GM19452 (cell line): ENCODE data around the gene TMEM39B.
"Not testable (repeated sequence)": the region's sequence is repeated elsewhere in the genome, so short reads cannot be mapped to it uniquely, and the experiment has no call there.

Experiments used
- ATAC-seq: cut with Tn5 transposase; IDR thresholded peaks from one replicate; pipeline ENCODE4 v1.9.1; 2021; ENCODE audit not compliant: unreplicated experiment

TMEM39B gene

GRCh38 chr1:32111789-32112188, 39.0 kb downstream of the TMEM39B start:
- no peak for ATAC-seq

- ATAC-seq, result no peak
Observed at GRCh38 chr1:32112806-32113375, 40.2 kb downstream of the TMEM39B start.

GRCh38 chr1:32113436-32113835, 40.7 kb downstream of the TMEM39B start:
- not testable (repeated sequence) for ATAC-seq

- ATAC-seq, result no peak
Observed at GRCh38 chr1:32114420-32114819, 41.7 kb downstream of the TMEM39B start.

DNA sequence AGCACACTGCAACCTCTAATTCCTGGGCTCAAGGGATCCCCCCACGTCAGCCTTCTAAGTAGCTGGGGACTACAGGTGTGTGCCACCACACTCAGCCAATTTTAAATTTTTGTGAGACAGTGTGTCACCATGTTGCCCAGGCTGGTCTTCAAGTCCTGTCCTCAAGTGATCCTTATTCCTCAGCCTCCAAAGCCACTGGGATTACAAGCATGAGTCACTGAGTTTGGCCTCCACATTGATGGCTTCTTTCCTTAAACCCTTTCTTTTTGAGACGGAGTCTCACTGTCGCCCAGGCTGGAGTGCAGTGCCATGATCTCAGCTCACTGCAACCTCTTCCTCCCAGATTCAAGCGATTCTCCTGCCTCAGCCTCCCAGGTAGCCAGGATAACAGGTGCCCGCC, 42.8 kb downstream of the TMEM39B start:
- ATAC-seq, result no peak

DNA sequence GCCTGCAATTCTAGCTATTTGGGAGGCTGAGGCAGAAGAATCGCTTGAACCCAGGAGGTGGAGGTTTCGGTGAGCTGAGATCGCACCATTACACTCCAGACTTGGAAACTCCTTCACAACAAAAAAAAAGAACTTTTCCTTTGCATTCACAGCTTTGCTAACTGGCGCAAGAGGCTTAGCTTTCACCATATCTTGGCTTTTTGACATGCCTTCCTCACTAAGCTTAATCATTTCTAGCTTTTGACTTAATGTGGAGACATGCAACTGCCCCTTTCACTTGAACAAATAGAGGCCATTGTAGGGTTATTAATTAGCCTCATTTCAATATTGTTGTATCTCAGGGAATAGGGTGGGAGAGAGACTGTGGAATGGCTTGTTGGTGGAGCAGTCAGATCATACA, 43.8 kb downstream of the TMEM39B start:
- no peak for ATAC-seq

- no peak for ATAC-seq
Observed at GRCh38 chr1:32122151-32122550, 49.4 kb downstream of the TMEM39B start.

DNA sequence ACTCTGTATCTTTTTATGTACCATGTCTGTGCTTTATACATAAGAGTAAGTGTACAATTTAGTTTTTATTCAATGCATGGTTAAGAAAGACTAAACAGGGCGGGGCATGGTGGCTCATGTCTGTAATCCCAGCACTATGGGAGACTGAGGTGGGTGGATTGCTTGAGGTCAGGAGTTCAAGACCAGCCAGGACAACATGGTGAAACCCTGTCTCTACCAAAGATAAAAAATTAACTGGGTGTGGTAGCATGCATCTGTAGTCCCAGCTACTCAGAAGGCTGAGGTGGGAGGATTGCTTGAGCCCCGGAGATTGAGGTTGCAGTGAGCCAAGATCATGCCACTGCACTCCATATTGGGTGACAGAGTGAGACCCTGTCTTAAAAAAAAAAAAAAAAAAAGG, 50.6 kb downstream of the TMEM39B start:
- not testable (repeated sequence) for ATAC-seq

- ATAC-seq, result no peak
Observed at GRCh38 chr1:32125313-32125712, 52.6 kb downstream of the TMEM39B start.

DNA sequence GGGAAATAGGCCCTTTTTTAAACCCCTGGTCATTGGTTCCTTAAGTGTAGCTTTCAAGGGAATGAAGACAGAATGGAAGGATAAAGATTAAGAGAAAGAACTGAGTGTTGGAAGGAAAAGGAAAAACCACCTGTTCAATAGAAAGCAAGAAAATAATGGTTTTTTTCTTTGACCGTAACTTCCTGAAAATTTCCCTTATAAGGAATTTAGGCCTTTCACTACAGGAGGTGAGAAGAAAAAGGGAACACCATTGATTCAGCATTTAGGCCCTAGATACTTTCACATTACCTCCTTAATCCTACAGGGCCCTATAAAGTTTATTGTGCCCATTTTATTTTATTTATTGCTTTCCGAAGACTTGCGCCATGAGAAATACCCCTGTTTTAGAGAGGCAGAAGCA, 54.0 kb downstream of the TMEM39B start:
- ATAC-seq, result no peak

DNA sequence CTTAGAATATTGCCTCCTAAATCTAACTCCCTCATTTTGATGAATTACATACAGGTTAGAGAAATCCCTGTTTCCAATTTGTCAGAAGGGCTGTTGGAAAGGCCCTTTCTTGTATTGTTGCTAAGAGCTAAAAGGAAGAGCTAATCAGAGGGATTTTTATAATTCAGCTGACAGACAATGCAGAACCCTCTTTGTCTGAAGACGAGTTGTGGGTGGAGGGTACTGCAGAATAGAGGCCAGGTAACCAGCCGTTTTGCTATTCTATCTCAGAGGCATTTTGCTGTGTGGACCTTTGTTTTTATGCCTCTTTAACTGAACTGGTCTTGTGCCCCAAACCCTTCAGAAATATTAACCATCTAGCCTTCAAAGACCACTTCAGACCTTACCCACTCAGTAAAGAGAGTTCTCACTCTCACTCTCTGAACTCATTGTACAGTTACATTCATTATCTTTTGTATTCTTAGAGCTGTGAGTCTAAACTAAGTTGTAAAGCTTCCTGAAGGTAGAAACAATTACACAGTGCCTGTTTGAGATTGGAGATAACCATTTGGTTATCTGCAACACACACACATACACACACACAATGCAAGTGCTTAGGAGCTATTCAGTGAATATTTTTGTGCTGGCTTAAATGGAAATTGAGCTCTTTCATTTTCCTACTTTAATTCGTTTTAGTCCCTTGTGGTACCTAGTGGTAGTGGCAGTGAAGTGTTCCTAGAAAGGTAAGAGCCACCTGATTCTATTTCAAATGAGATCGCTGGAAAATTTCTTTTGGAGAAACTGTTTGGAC, 54.9 kb downstream of the TMEM39B start:
- no peak for ATAC-seq

DNA sequence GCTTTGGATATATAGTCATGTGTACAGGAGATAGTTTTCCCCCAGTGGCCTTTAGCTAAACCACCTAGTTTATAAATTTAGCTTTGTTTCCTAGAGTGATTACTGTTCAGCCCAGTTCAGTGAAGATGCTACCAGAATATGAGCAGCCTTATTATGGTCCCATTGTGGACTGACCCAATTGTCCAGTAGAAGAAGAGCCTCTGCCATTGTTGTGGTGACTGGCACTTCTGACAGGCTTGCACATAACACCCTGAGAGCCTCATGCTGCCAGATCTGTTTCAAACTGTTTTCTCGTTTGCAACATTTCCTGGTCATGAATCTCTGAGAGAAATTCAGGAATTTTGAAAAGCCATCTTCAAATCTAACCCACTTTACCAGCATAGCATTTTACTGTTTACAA, 55.7 kb downstream of the TMEM39B start:
- no peak for ATAC-seq

GRCh38 chr1:32128964-32129363, 56.2 kb downstream of the TMEM39B start:
- ATAC-seq, result no peak

- ATAC-seq, result not testable (repeated sequence)
Observed at GRCh38 chr1:32133950-32134280, 61.2 kb downstream of the TMEM39B start.

GRCh38 chr1:32137111-32137510, 64.4 kb downstream of the TMEM39B start:
- ATAC-seq, result no peak

DNA sequence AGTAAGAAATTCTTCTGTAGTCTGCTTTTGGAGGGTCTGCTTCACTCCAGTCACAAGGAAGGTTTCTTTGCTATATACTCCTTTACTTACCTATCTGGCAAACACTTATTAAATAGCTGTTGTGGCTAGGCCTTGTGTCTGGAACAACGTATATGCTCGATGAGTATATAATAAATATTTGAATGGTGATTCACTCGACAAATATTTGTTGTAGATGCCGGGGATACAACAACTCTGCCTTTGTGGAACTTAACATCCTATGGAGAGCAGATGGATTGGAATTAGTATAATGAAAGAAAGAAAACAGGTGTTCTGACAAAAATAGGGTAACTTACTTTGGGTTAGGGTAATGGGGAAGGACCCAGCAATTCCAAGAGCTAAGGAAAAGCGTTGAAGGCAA, 66.2 kb downstream of the TMEM39B start:
- no peak for ATAC-seq

- ATAC-seq, result no peak
Observed at GRCh38 chr1:32142446-32143301, 69.9 kb downstream of the TMEM39B start.

- not testable (repeated sequence) for ATAC-seq
Observed at GRCh38 chr1:32143302-32143695, 70.6 kb downstream of the TMEM39B start.

DNA sequence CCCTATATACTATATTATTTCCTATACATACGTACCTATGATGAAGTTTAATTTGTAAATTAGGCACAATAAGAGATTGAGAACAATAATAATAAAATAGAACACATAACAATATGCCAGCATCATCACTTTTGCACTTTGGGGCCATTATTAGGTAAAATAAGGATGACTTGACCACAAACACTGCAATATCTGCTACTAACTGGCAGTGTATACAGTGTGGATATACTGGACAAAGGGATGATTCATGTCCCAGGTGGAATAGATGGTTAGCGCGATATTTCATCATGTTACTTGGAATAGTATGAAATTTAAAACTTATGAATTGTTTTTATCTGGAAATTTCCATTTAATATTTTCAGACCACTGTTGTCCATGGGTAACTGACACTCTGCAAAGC, 71.3 kb downstream of the TMEM39B start:
- ATAC-seq, result no peak

- not testable (repeated sequence) for ATAC-seq
Observed at GRCh38 chr1:32147799-32148198, 75.1 kb downstream of the TMEM39B start.

DNA sequence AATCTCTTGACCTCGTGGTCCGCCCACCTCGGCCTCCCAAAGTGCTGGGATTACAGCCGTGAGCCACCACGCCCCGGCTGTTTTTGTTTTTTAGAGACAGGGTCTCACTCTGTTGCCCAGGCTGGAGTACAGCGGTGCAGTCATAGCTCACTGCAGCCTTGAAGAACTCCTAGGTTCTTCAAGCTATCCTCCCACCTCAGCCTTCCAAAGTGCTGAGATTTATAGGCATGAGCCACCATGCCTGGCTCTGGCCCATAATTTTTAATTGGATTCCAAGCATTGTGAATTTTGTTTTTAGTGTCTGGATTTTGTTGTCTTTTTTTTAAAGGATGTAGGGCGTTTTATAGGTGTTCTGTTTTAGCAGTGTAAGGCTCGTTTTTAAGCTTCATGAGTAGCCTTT, 78.1 kb downstream of the TMEM39B start:
- no peak for ATAC-seq

- ATAC-seq, result no peak
Observed at GRCh38 chr1:32151319-32151787, 78.6 kb downstream of the TMEM39B start.
